GM21786 (cell line): ENCODE results near the gene SLC2A9.

Experiments
- ATAC-seq: cut with Tn5 transposase; IDR thresholded peaks from one replicate; pipeline ENCODE4 v1.9.1; 2021; ENCODE audit not compliant: unreplicated experiment

The SLC2A9 gene

GRCh38 chr4:10045481-10045880 is 24.2 kb upstream of the SLC2A9 start:
- no peak for ATAC-seq

- ATAC-seq: no peak
Observed at GRCh38 chr4:10041036-10041435, 19.7 kb upstream of the SLC2A9 start.

GRCh38 chr4:10040049-10040892 is 19.0 kb upstream of the SLC2A9 start:
- ATAC-seq: no peak

GRCh38 chr4:10036807-10037342 is 15.6 kb upstream of the SLC2A9 start:
- ATAC-seq: no peak

GRCh38 chr4:10035130-10035529 is 13.8 kb upstream of the SLC2A9 start:
- ATAC-seq: no peak

GRCh38 chr4:10034612-10035104 is 13.4 kb upstream of the SLC2A9 start:
- ATAC-seq: no peak

GRCh38 chr4:10034136-10034535 is 12.8 kb upstream of the SLC2A9 start:
- ATAC-seq: no peak

GRCh38 chr4:10033191-10033881 is 12.0 kb upstream of the SLC2A9 start:
- ATAC-seq: no peak

GRCh38 chr4:10032625-10033024 is 11.3 kb upstream of the SLC2A9 start:
- no peak for ATAC-seq

- ATAC-seq: no peak
Observed at GRCh38 chr4:10031668-10032590, 10.6 kb upstream of the SLC2A9 start.

- ATAC-seq: no peak
Observed at GRCh38 chr4:10030972-10031667, 9.8 kb upstream of the SLC2A9 start.

GRCh38 chr4:10029403-10029802 is 8.1 kb upstream of the SLC2A9 start:
- no peak for ATAC-seq

GRCh38 chr4:10028910-10029309 is 7.6 kb upstream of the SLC2A9 start:
- ATAC-seq: no peak

GRCh38 chr4:10026485-10026884 is 5.2 kb upstream of the SLC2A9 start:
- ATAC-seq: no peak

- ATAC-seq: no peak
Observed at GRCh38 chr4:10025230-10025806, 4.0 kb upstream of the SLC2A9 start.

GRCh38 chr4:10024303-10024702 is 3.0 kb upstream of the SLC2A9 start:
- no peak for ATAC-seq

- no peak for ATAC-seq
Observed at GRCh38 chr4:10023806-10024205, 2.5 kb upstream of the SLC2A9 start.

GRCh38 chr4:10023050-10023419 is 1.7 kb upstream of the SLC2A9 start:
- ATAC-seq: peak; percentile 31

GRCh38 chr4:10022346-10023049 is 1.2 kb upstream of the SLC2A9 start:
- no peak for ATAC-seq
